Peyer's patch (tissue), 4 donors: ENCODE measurements around the gene HEYL. TPM values are rescaled to one million over a fixed set of nuclear protein-coding genes. Genes with fewer than 3 reads are reported as not detected.

Experiments used
- DNase-seq, 3 donors: peaks; one replicate each; pipeline ENCODE4 v3.0.0-alpha.2; 2017 to 2019
- H3K27ac ChIP-seq, 4 donors: fragments of 200-600 bp; sonication (generic); one replicate each; pipeline ENCODE4 v1.5.1; 2016 to 2019
- H3K27me3 ChIP-seq, 2 donors: fragments of 200-600 bp; sonication (generic); one replicate each; pipeline ENCODE4 v1.5.1; 2019
- H3K36me3 ChIP-seq, 3 donors: fragments of 200-600 bp; sonication (generic); one replicate each; pipeline ENCODE4 v1.5.1; 2016 to 2019
- H3K4me1 ChIP-seq, 4 donors: fragments of 200-600 bp; sonication (generic); one replicate each; pipeline ENCODE4 v1.5.1; 2016 to 2019
- H3K4me3 ChIP-seq, 4 donors: fragments of 200-600 bp; sonication (generic); 1 replicate in 3 of 4; 2 replicates in 1 of 4; pipeline ENCODE4 v1.5.1; 2016 to 2019; ENCODE audit warnings: mild to moderate bottlenecking in 1 of 4
- H3K9me3 ChIP-seq, 4 donors: fragments of 200-600 bp; sonication (generic); one replicate each; pipeline ENCODE4 v1.5.1; 2016 to 2019; ENCODE audit warnings: mild to moderate bottlenecking in 1 of 4
- CTCF ChIP-seq, 6 experiments: fragments of 450-650 bp in 4 of 6; fragments of 200-600 bp in 2 of 6; sonication (generic) in 1 of 6; IDR thresholded peaks; one replicate each; pipeline ENCODE4 v1.5.1; 2017 to 2019; ENCODE audit warnings: antibody characterized with exemption in 6 of 6, mild to moderate bottlenecking in 3 of 6, moderate library complexity in 1 of 6
- POLR2A ChIP-seq, 2 donors: fragments of 450-650 bp; IDR thresholded peaks; one replicate each; pipeline ENCODE4 v1.5.1; 2017; ENCODE audit warnings: antibody characterized with exemption in 2 of 2, mild to moderate bottlenecking in 2 of 2, moderate library complexity in 2 of 2
- total RNA-seq, 4 donors: library from RNA; depleted of rRNA; stranded (reverse); fragments of >200 nt; gene quantifications; one replicate each; pipeline ENCODE4 v1.1.0, GENCODE V29; 2016

HEYL gene
- total RNA-seq, 4 donors from 2014 or later, result 0.95 to 5.8 (median 1.5) TPM; not detected in 1

GRCh38 chr1:39684313-39684664 lies 44.8 kb upstream of the HEYL start:
- Histone ChIP-seq H3K27me3 (peaks cover 0 to 10% of the 10 kb centered on the region in 2 donors), H3K36me3 (no peaks in the 10 kb centered on the region), H3K4me1 (peaks cover 0 to 4% (median 0%) of the 10 kb centered on the region in 4 donors), H3K27ac (no peak overlapping the region), H3K9me3 (no peaks in the 10 kb centered on the region), H3K4me3 (peak overlapping the region in 1 of 4 donors; percentile 9)
- no peak for DNase-seq
- no peak for TF ChIP-seq POLR2A (IDR thresholded peaks at IDR 0.05)
- no peak for TF ChIP-seq CTCF (IDR thresholded peaks at IDR 0.05)

GRCh38 chr1:39683591-39684312 lies 44.3 kb upstream of the HEYL start:
- H3K27me3 ChIP-seq, result peaks cover 0 to 10% of the 10 kb centered on the region in 2 donors
- peak overlapping the region in 2 of 4 donors; percentile 9 to 23 for H3K4me3 ChIP-seq
- no peaks in the 10 kb centered on the region for H3K9me3 ChIP-seq
- H3K27ac ChIP-seq, result no peak overlapping the region
- peaks cover 0 to 4% (median 0%) of the 10 kb centered on the region in 4 donors for H3K4me1 ChIP-seq
- no peak for TF ChIP-seq CTCF (IDR thresholded peaks at IDR 0.05)
- no peak for TF ChIP-seq POLR2A (IDR thresholded peaks at IDR 0.05)
- H3K36me3 ChIP-seq, result no peaks in the 10 kb centered on the region
- no peak for DNase-seq

GRCh38 chr1:39681999-39682398 lies 42.6 kb upstream of the HEYL start:
- Histone ChIP-seq H3K27ac (no peak overlapping the region), H3K4me1 (peaks cover 0 to 4% (median 0%) of the 10 kb centered on the region in 4 donors), H3K4me3 (no peak overlapping the region), H3K27me3 (peaks cover 0 to 10% of the 10 kb centered on the region in 2 donors), H3K36me3 (no peaks in the 10 kb centered on the region), H3K9me3 (no peaks in the 10 kb centered on the region)
- TF ChIP-seq CTCF (IDR thresholded peaks at IDR 0.05), result no peak
- TF ChIP-seq POLR2A (IDR thresholded peaks at IDR 0.05), result no peak
- DNase-seq, result no peak

- H3K27me3 ChIP-seq, result peaks cover 0 to 10% of the 10 kb centered on the region in 2 donors
- no peak for TF ChIP-seq CTCF (IDR thresholded peaks at IDR 0.05)
- no peak for TF ChIP-seq POLR2A (IDR thresholded peaks at IDR 0.05)
Observed at GRCh38 chr1:39681294-39681693, 41.9 kb upstream of the HEYL start.

GRCh38 chr1:39680751-39681150 lies 41.3 kb upstream of the HEYL start:
- TF ChIP-seq POLR2A (IDR thresholded peaks at IDR 0.05), result no peak
- TF ChIP-seq CTCF (IDR thresholded peaks at IDR 0.05), result no peak
- H3K4me1 ChIP-seq, result peaks cover 0 to 4% (median 0%) of the 10 kb centered on the region in 4 donors
- H3K4me3 ChIP-seq, result no peak overlapping the region
- peak overlapping the region in 1 of 4 donors; percentile 58 for H3K27ac ChIP-seq
- peaks cover 0 to 10% of the 10 kb centered on the region in 2 donors for H3K27me3 ChIP-seq
- DNase-seq, result peak in 1 of 3 donors; percentile 37
- no peaks in the 10 kb centered on the region for H3K9me3 ChIP-seq
- H3K36me3 ChIP-seq, result no peaks in the 10 kb centered on the region

More at GRCh38 chr1:39681294-39681693, 41.9 kb upstream of the HEYL start:
- peak overlapping the region in 1 of 4 donors; percentile 26 for H3K27ac ChIP-seq
- DNase-seq, result no peak
- no peaks in the 10 kb centered on the region for H3K9me3 ChIP-seq
- peaks cover 0 to 4% (median 0%) of the 10 kb centered on the region in 4 donors for H3K4me1 ChIP-seq
- no peak overlapping the region for H3K4me3 ChIP-seq
- H3K36me3 ChIP-seq, result no peaks in the 10 kb centered on the region
